Osteoblast (primary cell): Measurements from ENCODE around the gene SPO11. TPM values are rescaled to one million over a fixed set of nuclear protein-coding genes. Genes with fewer than 3 reads are reported as not detected.

Experiments used
- DNase-seq: peaks from one replicate; pipeline ENCODE4 v3.0.0; 2011; ENCODE audit warnings: low spot score, mixed read lengths; ENCODE audit not compliant: insufficient read length; ENCODE audit errors: missing footprints
- H2AFZ ChIP-seq: 2 replicates; pipeline ENCODE4 v1.6.0; 2011; ENCODE audit warnings: mild to moderate bottlenecking, low read length
- H3K27ac ChIP-seq: 2 replicates; pipeline ENCODE4 v1.5.1; 2011; ENCODE audit warnings: mild to moderate bottlenecking, low read depth, low read length, moderate library complexity
- H3K27me3 ChIP-seq: 2 replicates; pipeline ENCODE4 v1.6.0; 2012; ENCODE audit warnings: mild to moderate bottlenecking, control low read depth, inconsistent platforms, low read length, moderate library complexity; ENCODE audit not compliant: insufficient read depth
- H3K36me3 ChIP-seq: 2 replicates; pipeline ENCODE4 v1.5.1; 2011; ENCODE audit warnings: mild to moderate bottlenecking, low read length, control low read depth, moderate library complexity; ENCODE audit not compliant: insufficient read depth
- H3K4me1 ChIP-seq: 2 replicates; pipeline ENCODE4 v1.5.1; 2011; ENCODE audit warnings: mild to moderate bottlenecking, low read length, control low read depth, moderate library complexity; ENCODE audit not compliant: insufficient read depth
- H3K4me2 ChIP-seq: 2 replicates; pipeline ENCODE4 v1.6.0; 2011; ENCODE audit warnings: mild to moderate bottlenecking, low read length; ENCODE audit not compliant: insufficient read depth
- H3K4me3 ChIP-seq: fragments of 200-600 bp; sonication (generic); 3 replicates; pipeline ENCODE4 v1.5.1; 2012; ENCODE audit warnings: mild to moderate bottlenecking, low read length, inconsistent platforms; ENCODE audit not compliant: insufficient read depth
- H3K79me2 ChIP-seq: 2 replicates; pipeline ENCODE4 v1.6.0; 2012; ENCODE audit warnings: mild to moderate bottlenecking, low read length, control low read depth, inconsistent platforms; ENCODE audit not compliant: insufficient read depth
- H3K9me3 ChIP-seq: 2 replicates; pipeline ENCODE4 v1.5.1; 2011; ENCODE audit warnings: low read depth, low read length, control low read depth
- H4K20me1 ChIP-seq: 2 replicates; pipeline ENCODE4 v1.6.0; 2012; ENCODE audit warnings: mild to moderate bottlenecking, low read length, control low read depth; ENCODE audit not compliant: insufficient read depth
- CTCF ChIP-seq: IDR thresholded peaks from 2 replicates; pipeline ENCODE4 v1.5.1; 2011; ENCODE audit warnings: mild to moderate bottlenecking, low read depth, low read length, moderate library complexity; ENCODE audit errors: extremely low read depth
- total RNA-seq: library from RNA; depleted of rRNA; stranded (reverse); fragments of >200 nt; gene quantifications from 2 replicates; pipeline ENCODE4 v1.2.3, GENCODE V29; 2012

The SPO11 gene
- total RNA-seq, 1 donor: not detected

GRCh38 chr20:57308451-57309271 lies 20.9 kb upstream of the SPO11 start:
- H3K4me1 ChIP-seq: no peaks in the 10 kb centered on the region
- no peaks in the 10 kb centered on the region for H4K20me1 ChIP-seq
- no peaks in the 10 kb centered on the region for H3K27me3 ChIP-seq
- no peaks in the 10 kb centered on the region for H3K79me2 ChIP-seq
- H3K9me3 ChIP-seq: no peaks in the 10 kb centered on the region
- TF ChIP-seq CTCF: no peak
- H3K27ac ChIP-seq: no peak overlapping the region
- DNase-seq: peak; percentile 74
- H3K4me3 ChIP-seq: no peak overlapping the region
- no peak overlapping the region for H3K4me2 ChIP-seq
- H2AFZ ChIP-seq: no peak overlapping the region
- H3K36me3 ChIP-seq: no peaks in the 10 kb centered on the region

- H3K4me1 ChIP-seq: no peaks in the 10 kb centered on the region
- H3K4me2 ChIP-seq: no peak overlapping the region
- TF ChIP-seq CTCF: no peak
Measured at GRCh38 chr20:57309544-57310115, 20.0 kb upstream of the SPO11 start.

GRCh38 chr20:57310821-57311514 lies 18.6 kb upstream of the SPO11 start:
- peak; percentile 74 for DNase-seq
- no peaks in the 10 kb centered on the region for H3K27me3 ChIP-seq

More at GRCh38 chr20:57309544-57310115, 20.0 kb upstream of the SPO11 start:
- Histone ChIP-seq H3K9me3 (no peaks in the 10 kb centered on the region), H3K4me3 (no peak overlapping the region), H3K36me3 (no peaks in the 10 kb centered on the region), H3K27ac (no peak overlapping the region), H3K79me2 (no peaks in the 10 kb centered on the region), H4K20me1 (no peaks in the 10 kb centered on the region), H3K27me3 (no peaks in the 10 kb centered on the region), H2AFZ (no peak overlapping the region)
- DNase-seq: no peak

More at GRCh38 chr20:57310821-57311514, 18.6 kb upstream of the SPO11 start:
- H2AFZ ChIP-seq: no peak overlapping the region
- no peaks in the 10 kb centered on the region for H3K9me3 ChIP-seq
- H3K79me2 ChIP-seq: no peaks in the 10 kb centered on the region
- no peak overlapping the region for H3K4me3 ChIP-seq
- no peaks in the 10 kb centered on the region for H3K36me3 ChIP-seq
- H4K20me1 ChIP-seq: no peaks in the 10 kb centered on the region
- no peak overlapping the region for H3K4me2 ChIP-seq
- TF ChIP-seq CTCF: no peak
- no peaks in the 10 kb centered on the region for H3K4me1 ChIP-seq
- no peak overlapping the region for H3K27ac ChIP-seq
